Fibroblast of the aortic adventitia (primary cell): ENCODE data around the gene RXRA. TPM values are rescaled to one million over a fixed set of nuclear protein-coding genes. Genes with fewer than 3 reads are reported as not detected.

ENCODE experiments used
- DNase-seq: peaks from one replicate; pipeline ENCODE4 v3.0.0-alpha.2; 2010; ENCODE audit warnings: low read depth
- H3K4me3 ChIP-seq: 2 replicates; pipeline ENCODE4 v1.5.1; 2011; ENCODE audit warnings: low read depth, mild to moderate bottlenecking, control low read depth, low read length, moderate library complexity
- CTCF ChIP-seq: IDR thresholded peaks from 2 replicates; pipeline ENCODE4 v1.5.1; 2011; ENCODE audit warnings: mild to moderate bottlenecking, low read length, control low read depth, inconsistent platforms; ENCODE audit not compliant: insufficient read depth
- total RNA-seq: library from RNA; depleted of rRNA; stranded (reverse); fragments of >200 nt; gene quantifications from 2 replicates; pipeline ENCODE4 v1.2.3, GENCODE V29; 2012; ENCODE audit warnings: low replicate concordance

The RXRA gene
- total RNA-seq, 1 donor: 20.9 TPM

DNA sequence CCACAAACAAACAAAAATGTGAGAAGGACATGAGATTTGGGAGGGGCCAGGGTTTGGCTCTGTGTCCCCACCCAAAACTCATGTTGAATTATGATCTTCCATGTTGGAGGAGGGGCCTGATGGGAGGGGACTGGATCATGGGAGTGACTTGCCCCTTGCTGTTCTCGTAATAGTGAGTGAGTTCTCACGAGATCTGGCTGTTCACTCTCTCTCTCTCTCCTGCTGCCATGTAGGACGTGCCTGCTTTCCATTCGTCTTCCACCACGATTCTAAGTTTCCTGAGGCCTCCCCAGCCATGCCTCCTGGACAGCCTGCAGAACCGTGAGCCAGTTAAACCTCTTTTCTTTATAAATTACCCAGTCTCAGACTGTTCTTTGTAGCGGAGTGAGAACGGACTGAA, 118.7 kb downstream of the RXRA start:
- DNase-seq: no peak
- TF ChIP-seq CTCF: no peak
- no peak overlapping the region for H3K4me3 ChIP-seq

- H3K4me3 ChIP-seq: no peak overlapping the region
- peak; percentile 97 for TF ChIP-seq CTCF
Measured at GRCh38 chr9:134449180-134449916, 123.1 kb downstream of the RXRA start.

GRCh38 chr9:134451700-134452458, 125.6 kb downstream of the RXRA start:
- no peak for TF ChIP-seq CTCF
- DNase-seq: no peak
- no peak overlapping the region for H3K4me3 ChIP-seq

More at GRCh38 chr9:134449180-134449916, 123.1 kb downstream of the RXRA start:
- peak; percentile 96 for DNase-seq

GRCh38 chr9:134452728-134453127, 126.5 kb downstream of the RXRA start:
- DNase-seq: no peak
- no peak overlapping the region for H3K4me3 ChIP-seq
- no peak for TF ChIP-seq CTCF

DNA sequence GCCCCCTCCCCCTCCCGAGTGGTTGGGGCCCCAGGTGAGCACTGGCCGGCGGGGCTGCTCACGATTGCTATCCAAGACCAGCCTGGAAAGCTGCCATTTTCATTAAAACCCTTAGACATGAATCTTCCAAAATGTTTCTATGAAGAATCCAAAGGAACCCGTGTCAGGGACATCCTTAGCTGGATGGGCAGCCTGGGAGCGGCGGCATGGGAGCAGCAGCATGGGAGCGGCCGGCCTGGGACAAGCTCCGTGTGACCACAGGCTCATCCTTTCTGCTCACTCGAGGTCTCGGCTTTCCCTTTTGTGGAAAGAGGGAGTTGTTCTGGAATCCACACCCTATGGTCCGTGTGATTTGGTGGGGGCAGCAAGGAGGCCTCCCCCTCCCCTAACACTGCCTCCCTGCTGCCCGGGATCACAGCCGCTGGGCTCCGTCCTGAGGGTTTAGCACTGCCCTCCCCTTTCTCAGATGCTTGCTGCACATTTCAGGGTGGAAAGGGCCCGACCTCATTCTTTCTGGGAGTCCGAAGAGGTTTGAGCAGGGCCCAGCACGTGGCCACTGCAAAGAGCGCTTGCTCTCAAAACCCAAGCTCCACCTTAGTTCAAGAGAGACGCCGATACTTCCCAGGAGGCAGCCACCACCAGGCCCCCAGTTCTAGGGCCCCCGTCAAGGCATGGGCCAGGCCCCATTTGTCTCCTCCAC, 127.7 kb downstream of the RXRA start:
- no peak for TF ChIP-seq CTCF
- DNase-seq: no peak
- H3K4me3 ChIP-seq: no peak overlapping the region

DNA sequence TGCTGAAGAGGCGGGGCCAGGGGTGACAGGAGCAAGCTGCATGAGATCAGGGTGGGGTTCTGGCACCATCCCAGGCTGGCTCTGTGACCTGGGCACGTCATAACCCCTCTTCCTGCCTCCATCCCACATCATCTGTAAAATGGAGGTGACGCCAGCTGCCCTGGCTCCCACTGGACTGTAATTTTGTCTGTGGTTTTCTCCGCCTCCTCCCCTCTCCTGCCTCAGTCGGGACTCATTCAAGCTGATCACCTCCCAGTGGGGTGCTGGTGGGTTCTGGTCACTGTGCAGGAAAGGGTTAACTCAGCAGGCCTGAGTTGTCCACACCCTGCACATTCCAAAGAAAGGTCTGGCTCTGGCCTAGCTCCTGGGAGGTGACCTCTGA, 128.2 kb downstream of the RXRA start:
- peak; percentile 33 for DNase-seq
- no peak overlapping the region for H3K4me3 ChIP-seq
- TF ChIP-seq CTCF: no peak
